PC-3 (cell line): Measurements from ENCODE around the gene ITM2C. TPM values are rescaled to one million over a fixed set of nuclear protein-coding genes. Genes with fewer than 3 reads are reported as not detected.

Experiments
- ATAC-seq: fragments of 200-7000 bp; cut with Tn5 transposase; 2 replicates; pipeline ENCODE4 v1.9.1; 2020; ENCODE audit warnings: mild to moderate bottlenecking, moderate library complexity
- BruUV-seq: library from RNA; stranded (reverse); fragments of 400-500 nt; replicated peaks from 2 replicates; lab custom pipeline; 2021; lab: Mats Ljungman, UMichigan
- CTCF ChIA-PET: fragments of 300-600 bp; sonication (Branson Sonifier 250); formaldehyde crosslinking; loops from one replicate; lab custom pipeline; 2022; ENCODE audit warnings: antibody characterized with exemption; lab: Charles Lee
- POLR2A ChIA-PET: fragments of 300-600 bp; sonication (Branson Sonifier 250); formaldehyde crosslinking; loops from one replicate; lab custom pipeline; 2022; ENCODE audit warnings: antibody characterized with exemption; ENCODE audit not compliant: unreplicated experiment; lab: Charles Lee
- DNase-seq: peaks from one replicate; pipeline ENCODE4 v3.0.0-alpha.2; 2015
- H2AFZ ChIP-seq: fragments of 300-600 bp; sonication (generic); 2 replicates; pipeline ENCODE4 v1.6.0; 2016; ENCODE audit warnings: antibody characterized with exemption, low read length
- H3F3A ChIP-seq: fragments of 300-600 bp; sonication (generic); one replicate; pipeline ENCODE4 v1.6.0; 2017; ENCODE audit warnings: antibody characterized with exemption, low read length, control low read depth, mild to moderate bottlenecking; ENCODE audit not compliant: unreplicated experiment
- H3K27ac ChIP-seq: fragments of 300-600 bp; sonication (generic); 2 replicates; pipeline ENCODE4 v1.5.1; 2016; ENCODE audit warnings: mild to moderate bottlenecking, low read length
- H3K27me3 ChIP-seq: fragments of 300-600 bp; sonication (generic); 2 replicates; pipeline ENCODE4 v1.6.1; 2016; ENCODE audit warnings: low read length, mixed read lengths
- H3K36me3 ChIP-seq: fragments of 300-600 bp; sonication (generic); 2 replicates; pipeline ENCODE4 v1.6.1; 2016; ENCODE audit warnings: low read depth, mixed run types, low read length, mixed read lengths
- H3K4me1 ChIP-seq: fragments of 300-600 bp; sonication (generic); 2 replicates; pipeline ENCODE4 v1.5.1; 2016; ENCODE audit warnings: low read length; ENCODE audit not compliant: insufficient read depth
- H3K4me2 ChIP-seq: fragments of 300-600 bp; sonication (generic); 2 replicates; pipeline ENCODE4 v1.6.0; 2016; ENCODE audit warnings: low read length
- H3K4me3 ChIP-seq: fragments of 300-600 bp; sonication (generic); 2 replicates; pipeline ENCODE4 v1.5.1; 2016; ENCODE audit warnings: mild to moderate bottlenecking, low read length, mixed read lengths
- H3K79me2 ChIP-seq: fragments of 300-600 bp; sonication (generic); 2 replicates; pipeline ENCODE4 v1.6.1; 2017; ENCODE audit warnings: low read length, mixed read lengths
- H3K9ac ChIP-seq: fragments of 300-600 bp; sonication (generic); 2 replicates; pipeline ENCODE4 v1.6.0; 2016; ENCODE audit warnings: mild to moderate bottlenecking, low read length
- H3K9me2 ChIP-seq: fragments of 300-600 bp; sonication (generic); replicated peaks from 2 replicates; pipeline ENCODE4 v1.6.1; 2016; ENCODE audit warnings: mixed run types, low read length, mixed read lengths
- H3K9me3 ChIP-seq: fragments of 300-600 bp; sonication (generic); 2 replicates; pipeline ENCODE4 v1.6.1; 2016; ENCODE audit warnings: low read length, mixed read lengths
- H4K20me1 ChIP-seq: fragments of 300-600 bp; sonication (generic); 2 replicates; pipeline ENCODE4 v1.6.1; 2016; ENCODE audit warnings: low read length, mixed read lengths
- CTCF ChIP-seq: fragments of 300-600 bp; sonication (generic); conservative IDR thresholded peaks from 2 replicates; pipeline ENCODE4 v1.5.1; 2017; ENCODE audit warnings: antibody characterized with exemption, low read depth, mild to moderate bottlenecking, low read length
- EZH2 ChIP-seq: fragments of 300-600 bp; sonication (generic); IDR thresholded peaks from one replicate; pipeline ENCODE4 v1.6.1; 2017; ENCODE audit warnings: antibody characterized with exemption, mild to moderate bottlenecking, low read length; ENCODE audit not compliant: unreplicated experiment
- EZH2phosphoT487 ChIP-seq: fragments of 300-600 bp; sonication (generic); IDR thresholded peaks from 2 replicates; pipeline ENCODE4 v1.6.1; 2018; ENCODE audit warnings: mild to moderate bottlenecking, antibody characterized with exemption, low read length, borderline replicate concordance
- intact Hi-C: fragments of 100-400 bp; cut with micrococcal nuclease; formaldehyde crosslinking; loops from 2 replicates; pipeline ENCODE4 v1.9.0; 2023
- total RNA-seq: library from RNA; depleted of rRNA; stranded (reverse); fragments of >200 nt; gene quantifications from 2 replicates; pipeline ENCODE4 v1.2.3, GENCODE V29; 2014

ITM2C gene
- total RNA-seq, 1 experiment from 2014 or later, result 111 TPM

GRCh38 chr2:230913406-230914143 is 48.8 kb downstream of the ITM2C start:
- H3K36me3 ChIP-seq, result no peaks in the 10 kb centered on the region
- no peaks in the 10 kb centered on the region for H3K9me2 ChIP-seq
- peak; percentile 55 for TF ChIP-seq CTCF
- no peak for TF ChIP-seq EZH2
- H3K27me3 ChIP-seq, result peaks cover 8% of the 10 kb centered on the region
- no peak overlapping the region for H3K4me3 ChIP-seq
- H3K4me1 ChIP-seq, result peaks cover 10% of the 10 kb centered on the region
- POLR2A ChIA-PET, result no interaction called here
- no peak overlapping the region for H2AFZ ChIP-seq
- ATAC-seq (no peak), DNase-seq (no peak)
- no peaks in the 10 kb centered on the region for H4K20me1 ChIP-seq
- H3K9me3 ChIP-seq, result no peaks in the 10 kb centered on the region
- H3K4me2 ChIP-seq, result no peak overlapping the region
- no peak overlapping the region for H3K27ac ChIP-seq
- intact Hi-C loops, result no loop called here
- no TSS peak for BruUV-seq
- H3F3A ChIP-seq, result no peaks in the 10 kb centered on the region
- H3K79me2 ChIP-seq, result no peaks in the 10 kb centered on the region
- no peak overlapping the region for H3K9ac ChIP-seq
- CTCF ChIA-PET, result interaction anchor here (0.6 kb wide), 1 partner anchor 94 kb away, joined by 3 read pairs; no protein-coding TSS in a partner anchor

GRCh38 chr2:230914886-230915285 is 50.1 kb downstream of the ITM2C start:
- DNase-seq, result no peak
- no peaks in the 10 kb centered on the region for H3F3A ChIP-seq
- no peak for ATAC-seq
- peaks cover 20% of the 10 kb centered on the region for H3K27me3 ChIP-seq
- POLR2A ChIA-PET, result no interaction called here
- H3K4me1 ChIP-seq, result no peaks in the 10 kb centered on the region
- CTCF ChIA-PET, result no interaction called here
- intact Hi-C loops, result no loop called here
- no peaks in the 10 kb centered on the region for H3K79me2 ChIP-seq
- H3K27ac ChIP-seq, result no peak overlapping the region
- no peaks in the 10 kb centered on the region for H3K36me3 ChIP-seq
- H2AFZ ChIP-seq, result no peak overlapping the region
- no peak for TF ChIP-seq EZH2
- no peak for TF ChIP-seq CTCF
- no peak overlapping the region for H3K9ac ChIP-seq
- no peaks in the 10 kb centered on the region for H3K9me2 ChIP-seq
- no peaks in the 10 kb centered on the region for H3K9me3 ChIP-seq
- no peaks in the 10 kb centered on the region for H4K20me1 ChIP-seq
- BruUV-seq, result no TSS peak
- no peak overlapping the region for H3K4me2 ChIP-seq
- no peak overlapping the region for H3K4me3 ChIP-seq

- Histone ChIP-seq H3K9me3 (no peaks in the 10 kb centered on the region), H3K27me3 (peaks cover 20% of the 10 kb centered on the region), H3K4me3 (no peak overlapping the region), H4K20me1 (no peaks in the 10 kb centered on the region), H3K79me2 (no peaks in the 10 kb centered on the region), H3K27ac (no peak overlapping the region), H3K36me3 (no peaks in the 10 kb centered on the region), H3K4me1 (no peaks in the 10 kb centered on the region), H3F3A (no peaks in the 10 kb centered on the region), H3K9me2 (no peaks in the 10 kb centered on the region), H2AFZ (no peak overlapping the region), H3K4me2 (no peak overlapping the region), H3K9ac (no peak overlapping the region)
- no peak for ATAC-seq
- ChIA-PET CTCF (no interaction called here), POLR2A (no interaction called here)
- DNase-seq, result no peak
- intact Hi-C loops, result no loop called here
- no peak for TF ChIP-seq EZH2phosphoT487
- TF ChIP-seq CTCF, result no peak
- TF ChIP-seq EZH2, result no peak
- no TSS peak for BruUV-seq
Measured at GRCh38 chr2:230915319-230915718, 50.6 kb downstream of the ITM2C start.
